ENCODE data around the gene CHRM5. TPM values are rescaled to one million over a fixed set of nuclear protein-coding genes. Genes with fewer than 3 reads are reported as not detected.

The CHRM5 gene
- total and polyA plus RNA-seq, 3 donors from 2014 or later = 0.81 to 1.3 (median 0.94) TPM

- no peak for DNase-seq
- H3K4me1 ChIP-seq = no peaks in the 10 kb centered on the region
- WGBS, 2 donors = 74 to 80% methylated on average over 7 of the region's 7 CpGs
- TF ChIP-seq POLR2A (IDR thresholded peaks at IDR 0.05) (no peak), CTCF (IDR thresholded peaks at IDR 0.05) (no peak)
- H3K36me3 ChIP-seq (ENCODE audit: low read depth, missing control alignments) = no peaks in the 10 kb centered on the region
- H3K9me3 ChIP-seq = no peaks in the 10 kb centered on the region
- H3K27ac ChIP-seq = no peak overlapping the region
- H3K27me3 ChIP-seq = no peaks in the 10 kb centered on the region
- intact Hi-C loops (cut with DNase I; ENCODE audit: low total_unique reads) = no loop called here
- H3K4me3 ChIP-seq = no peak overlapping the region
Measured at GRCh38 chr15:33959844-33960548, 8.3 kb upstream of the CHRM5 start.

DNA sequence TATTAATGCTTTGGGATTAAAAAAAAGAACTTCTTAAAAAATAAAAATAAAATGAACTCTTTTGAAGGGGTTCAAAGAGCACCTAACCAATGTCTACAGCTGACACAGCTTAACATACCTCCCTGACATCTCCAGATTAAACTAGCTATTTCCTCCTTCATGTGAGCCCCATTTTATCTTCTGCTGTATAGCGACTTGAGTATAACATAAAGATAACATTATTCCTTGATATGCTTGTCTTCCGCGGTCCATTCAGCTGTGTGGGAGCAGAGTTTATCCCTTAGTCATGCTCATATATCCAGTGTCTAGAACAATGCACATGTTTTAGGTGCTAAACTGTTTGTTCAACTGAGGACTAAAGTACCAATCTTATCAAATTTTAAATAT, 7.8 kb upstream of the CHRM5 start:
- no peak for TF ChIP-seq POLR2A (IDR thresholded peaks at IDR 0.05)
- no peak for TF ChIP-seq CTCF (IDR thresholded peaks at IDR 0.05)
- Histone ChIP-seq H3K9me3 (no peaks in the 10 kb centered on the region), H3K27ac (no peak overlapping the region), H3K4me1 (no peaks in the 10 kb centered on the region), H3K36me3 (ENCODE audit: low read depth, missing control alignments) (no peaks in the 10 kb centered on the region), H3K4me3 (no peak overlapping the region), H3K27me3 (no peaks in the 10 kb centered on the region)
- no peak for DNase-seq
- WGBS, 2 donors = 51 to 64% methylated on average over 3 of the region's 3 CpGs
- intact Hi-C loops (cut with DNase I; ENCODE audit: low total_unique reads) = no loop called here

DNA sequence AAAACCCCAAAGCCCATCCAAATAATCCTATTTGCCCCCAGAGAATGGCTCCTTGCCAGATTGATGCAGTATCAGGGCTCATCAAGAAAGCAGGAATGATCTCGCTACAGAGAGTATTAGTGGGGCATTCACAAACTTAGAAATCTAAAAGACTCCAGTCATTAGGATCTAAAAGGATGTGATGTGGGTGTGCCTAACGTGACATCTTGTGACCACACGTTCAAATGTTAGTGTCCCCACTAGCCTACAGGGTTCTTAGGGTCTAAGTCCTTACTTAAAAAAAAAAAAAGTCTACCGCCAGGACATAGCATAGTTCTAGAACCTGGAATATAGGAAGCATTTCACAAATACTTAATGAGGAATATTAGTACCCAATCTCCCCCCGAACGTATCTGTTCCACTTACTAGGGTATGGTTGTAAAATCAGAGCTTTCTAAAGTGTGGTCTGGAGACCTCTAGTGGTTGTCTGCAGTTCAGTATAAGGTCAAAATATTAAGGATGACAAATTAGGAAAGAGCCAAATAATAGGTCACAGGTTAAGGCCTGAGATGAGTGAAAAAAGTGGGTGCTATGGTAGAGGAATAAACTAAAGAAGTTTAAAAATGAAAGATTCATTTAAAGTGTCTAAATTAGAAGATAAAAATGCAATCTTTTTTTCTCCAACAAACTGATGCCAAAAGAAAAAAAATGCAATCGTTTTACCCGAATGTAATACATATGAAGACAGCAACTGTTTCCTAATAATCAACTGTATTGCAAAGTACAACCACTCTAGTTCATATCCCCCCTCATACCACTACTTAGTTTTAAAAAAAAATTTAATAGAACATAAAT, 4.2 kb upstream of the CHRM5 start:
- H3K9me3 ChIP-seq = no peaks in the 10 kb centered on the region
- no peaks in the 10 kb centered on the region for H3K27me3 ChIP-seq
- no peaks in the 10 kb centered on the region for H3K36me3 ChIP-seq (ENCODE audit: low read depth, missing control alignments)
- WGBS, 2 donors = 58 to 60% methylated on average over 8 of the region's 8 CpGs
- intact Hi-C loops (cut with DNase I; ENCODE audit: low total_unique reads) = no loop called here
- DNase-seq = no peak
- no peak overlapping the region for H3K27ac ChIP-seq
- H3K4me1 ChIP-seq = no peaks in the 10 kb centered on the region
- H3K4me3 ChIP-seq = no peak overlapping the region
- TF ChIP-seq POLR2A (IDR thresholded peaks at IDR 0.05) (no peak), CTCF (IDR thresholded peaks at IDR 0.05) (peak; percentile 17 to 34 (median 26))

- no peak for DNase-seq
- Histone ChIP-seq H3K4me3 (no peak overlapping the region), H3K9me3 (no peaks in the 10 kb centered on the region), H3K27ac (no peak overlapping the region), H3K36me3 (ENCODE audit: low read depth, missing control alignments) (no peaks in the 10 kb centered on the region), H3K27me3 (no peaks in the 10 kb centered on the region), H3K4me1 (no peaks in the 10 kb centered on the region)
- WGBS, 2 donors = 97 to 100% methylated on average over 2 of the region's 2 CpGs
- TF ChIP-seq POLR2A (IDR thresholded peaks at IDR 0.05) (no peak), CTCF (IDR thresholded peaks at IDR 0.05) (no peak)
- intact Hi-C loops (cut with DNase I; ENCODE audit: low total_unique reads) = no loop called here
Measured at GRCh38 chr15:33964665-33965040, 3.6 kb upstream of the CHRM5 start.
